RWPE1 (cell line): Measurements from ENCODE around the gene NEU4.
"Not testable (repeated sequence)": the region's sequence is repeated elsewhere in the genome, so short reads cannot be mapped to it uniquely, and the experiment has no call there.

Experiments
- CTCF ChIA-PET: fragments of 350-600 bp; sonication (Branson Sonifier 250); formaldehyde crosslinking; extraction: SDS; loops from one replicate; lab custom pipeline; 2021; lab: Yijun Ruan, JAX
- POLR2A ChIA-PET: fragments of 400-600 bp; formaldehyde crosslinking; extraction: SDS; loops from one replicate; lab custom pipeline; 2020; ENCODE audit warnings: antibody characterized with exemption; ENCODE audit not compliant: low non-redundant PET; lab: Yijun Ruan, JAX
- DNase-seq: peaks from one replicate; pipeline ENCODE4 v3.0.0; 2012; ENCODE audit warnings: low spot score
- H3K27ac ChIP-seq: fragments of 450-650 bp; 2 replicates; pipeline ENCODE4 v1.5.1; 2017
- TF ChIP-seq, protein P1 (sequence below): fragments of 450-650 bp; conservative IDR thresholded peaks from 2 replicates; pipeline ENCODE4 v1.5.1; 2017; ENCODE audit warnings: low read depth, mild to moderate bottlenecking

Gene NEU4

DNA sequence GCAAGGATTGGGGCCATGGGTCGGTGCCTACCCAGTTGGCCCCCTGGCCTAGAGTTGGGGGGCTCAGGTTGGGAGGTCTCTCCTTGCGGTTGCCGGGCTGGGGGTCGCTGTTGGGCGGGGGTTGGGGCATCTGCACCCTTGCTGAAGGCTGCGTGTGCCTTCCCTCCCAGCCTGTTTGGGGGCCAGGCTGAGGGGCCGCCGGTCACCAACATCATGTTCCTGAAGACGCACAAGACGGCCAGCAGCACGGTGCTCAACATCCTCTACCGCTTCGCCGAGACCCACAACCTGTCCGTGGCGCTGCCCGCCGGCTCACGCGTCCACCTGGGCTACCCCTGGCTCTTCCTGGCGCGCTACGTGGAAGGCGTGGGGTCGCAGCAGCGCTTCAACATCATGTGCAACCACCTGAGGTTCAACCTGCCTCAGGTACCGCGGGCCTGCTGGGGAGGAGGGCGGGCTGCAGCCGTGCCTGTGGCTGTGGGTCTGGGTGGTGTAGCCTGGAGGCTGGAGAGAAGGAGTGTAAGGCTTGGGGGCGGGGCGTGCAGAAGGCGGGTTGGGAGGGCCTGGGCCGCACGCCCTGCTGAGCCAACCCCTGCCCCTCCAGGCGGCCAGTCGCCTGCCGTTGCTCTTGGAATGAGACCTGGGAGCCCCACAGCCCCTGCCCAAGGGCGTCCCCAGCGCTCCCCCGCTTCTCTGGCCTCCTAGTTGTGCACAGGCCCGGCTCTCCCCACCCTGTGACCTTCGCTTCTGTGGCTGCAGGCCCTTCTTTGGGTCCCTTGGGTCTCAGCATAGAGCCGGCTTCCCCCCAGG, 7.2 kb upstream of the NEU4 start:
- CTCF ChIA-PET = no interaction called here
- POLR2A ChIA-PET = no interaction called here
- H3K27ac ChIP-seq = no peak overlapping the region
- no peak for DNase-seq
- TF ChIP-seq, protein P1, sequence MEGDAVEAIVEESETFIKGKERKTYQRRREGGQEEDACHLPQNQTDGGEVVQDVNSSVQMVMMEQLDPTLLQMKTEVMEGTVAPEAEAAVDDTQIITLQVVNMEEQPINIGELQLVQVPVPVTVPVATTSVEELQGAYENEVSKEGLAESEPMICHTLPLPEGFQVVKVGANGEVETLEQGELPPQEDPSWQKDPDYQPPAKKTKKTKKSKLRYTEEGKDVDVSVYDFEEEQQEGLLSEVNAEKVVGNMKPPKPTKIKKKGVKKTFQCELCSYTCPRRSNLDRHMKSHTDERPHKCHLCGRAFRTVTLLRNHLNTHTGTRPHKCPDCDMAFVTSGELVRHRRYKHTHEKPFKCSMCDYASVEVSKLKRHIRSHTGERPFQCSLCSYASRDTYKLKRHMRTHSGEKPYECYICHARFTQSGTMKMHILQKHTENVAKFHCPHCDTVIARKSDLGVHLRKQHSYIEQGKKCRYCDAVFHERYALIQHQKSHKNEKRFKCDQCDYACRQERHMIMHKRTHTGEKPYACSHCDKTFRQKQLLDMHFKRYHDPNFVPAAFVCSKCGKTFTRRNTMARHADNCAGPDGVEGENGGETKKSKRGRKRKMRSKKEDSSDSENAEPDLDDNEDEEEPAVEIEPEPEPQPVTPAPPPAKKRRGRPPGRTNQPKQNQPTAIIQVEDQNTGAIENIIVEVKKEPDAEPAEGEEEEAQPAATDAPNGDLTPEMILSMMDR = no peak

DNA sequence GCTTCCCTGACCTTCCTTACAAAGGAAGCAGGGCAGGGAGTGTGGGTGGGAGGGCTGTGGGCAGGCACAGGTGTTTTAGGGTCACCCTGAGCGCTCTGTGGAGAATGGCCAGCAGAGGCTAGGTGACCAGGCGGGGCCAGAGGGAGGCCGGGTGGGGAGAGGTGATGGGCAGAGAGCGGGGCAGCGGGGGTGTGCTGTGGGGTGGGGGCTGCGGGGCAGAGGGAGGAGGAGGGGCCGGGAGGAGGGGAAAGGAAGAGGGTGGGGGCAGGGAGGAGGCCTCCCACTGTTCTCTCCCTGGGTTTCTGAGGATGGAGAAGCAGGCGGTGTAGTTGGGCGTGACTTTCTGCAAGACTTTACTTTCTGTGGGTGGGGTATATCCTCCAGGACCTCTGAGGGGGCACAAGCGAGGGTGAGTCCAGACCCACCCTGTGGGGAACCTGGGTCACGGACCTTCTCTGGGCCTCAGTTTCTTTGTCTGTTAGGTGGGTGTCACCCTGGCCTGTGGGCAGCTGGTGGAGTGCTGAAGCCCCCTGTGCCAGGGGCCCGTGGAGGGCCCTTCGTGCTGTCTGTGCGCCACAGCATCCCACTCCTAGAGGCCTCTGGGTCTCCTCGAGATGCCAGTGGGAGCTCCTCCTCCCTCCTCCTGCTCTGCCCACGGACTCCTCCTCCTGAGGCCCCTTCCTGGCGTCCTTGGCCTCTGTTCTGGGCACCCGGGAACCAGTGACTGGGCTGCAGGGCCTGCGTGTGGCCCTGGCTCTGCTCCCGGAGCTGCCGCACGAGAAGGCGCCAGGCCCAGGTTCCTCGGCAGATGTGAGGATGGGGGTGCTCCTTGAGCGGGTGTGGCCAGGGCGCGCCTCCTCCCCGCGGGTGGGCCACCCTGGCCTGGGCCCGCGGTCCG, 6.3 kb upstream of the NEU4 start:
- POLR2A ChIA-PET = no interaction called here

DNA sequence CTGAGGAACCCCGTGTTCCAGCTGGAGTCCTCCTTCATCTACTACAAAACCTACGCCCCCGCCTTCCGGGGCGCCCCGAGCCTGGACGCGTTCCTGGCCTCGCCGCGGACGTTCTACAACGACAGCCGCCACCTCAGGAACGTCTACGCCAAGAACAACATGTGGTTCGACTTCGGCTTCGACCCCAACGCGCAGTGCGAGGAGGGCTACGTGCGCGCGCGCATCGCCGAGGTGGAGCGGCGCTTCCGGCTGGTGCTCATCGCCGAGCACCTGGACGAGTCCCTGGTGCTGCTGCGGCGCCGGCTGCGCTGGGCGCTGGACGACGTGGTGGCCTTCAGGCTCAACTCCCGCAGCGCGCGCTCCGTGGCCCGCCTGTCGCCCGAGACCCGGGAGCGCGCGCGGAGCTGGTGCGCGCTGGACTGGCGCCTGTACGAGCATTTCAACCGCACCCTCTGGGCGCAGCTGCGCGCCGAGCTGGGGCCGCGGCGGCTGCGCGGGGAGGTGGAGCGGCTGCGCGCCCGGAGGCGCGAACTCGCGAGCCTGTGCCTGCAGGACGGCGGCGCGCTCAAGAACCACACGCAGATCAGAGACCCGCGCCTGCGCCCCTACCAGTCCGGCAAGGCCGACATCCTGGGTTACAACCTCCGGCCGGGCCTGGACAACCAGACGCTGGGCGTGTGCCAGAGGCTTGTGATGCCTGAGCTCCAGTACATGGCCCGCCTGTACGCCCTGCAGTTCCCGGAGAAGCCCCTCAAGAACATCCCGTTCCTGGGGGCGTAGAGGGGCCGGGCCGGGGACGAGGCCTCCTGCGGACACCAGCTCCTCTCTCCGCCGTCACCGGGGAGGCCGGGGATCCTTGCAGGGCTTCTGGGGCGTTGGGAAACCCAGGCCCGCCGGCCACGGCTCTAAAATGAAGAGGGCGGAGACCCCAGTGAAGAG, 5.3 kb upstream of the NEU4 start:
- POLR2A ChIA-PET = no interaction called here
- DNase-seq = peak; percentile 20
- H3K27ac ChIP-seq = no peak overlapping the region
- TF ChIP-seq, protein P1 = no peak
- CTCF ChIA-PET = interaction anchor here (0.6 to 1.4 kb wide), 3 partner anchors 40 to 76 kb away, joined by 3 to 4 read pairs (median 4); no protein-coding TSS in a partner anchor

More for the DNA sequence above, 6.3 kb upstream of the NEU4 start:
- DNase-seq = no peak
- CTCF ChIA-PET = interaction anchor here (0.7 to 1.4 kb wide), 2 partner anchors 54 to 77 kb away, joined by 3 to 4 read pairs; no protein-coding TSS in a partner anchor
- H3K27ac ChIP-seq = no peak overlapping the region
- TF ChIP-seq, protein P1 = no peak

DNA sequence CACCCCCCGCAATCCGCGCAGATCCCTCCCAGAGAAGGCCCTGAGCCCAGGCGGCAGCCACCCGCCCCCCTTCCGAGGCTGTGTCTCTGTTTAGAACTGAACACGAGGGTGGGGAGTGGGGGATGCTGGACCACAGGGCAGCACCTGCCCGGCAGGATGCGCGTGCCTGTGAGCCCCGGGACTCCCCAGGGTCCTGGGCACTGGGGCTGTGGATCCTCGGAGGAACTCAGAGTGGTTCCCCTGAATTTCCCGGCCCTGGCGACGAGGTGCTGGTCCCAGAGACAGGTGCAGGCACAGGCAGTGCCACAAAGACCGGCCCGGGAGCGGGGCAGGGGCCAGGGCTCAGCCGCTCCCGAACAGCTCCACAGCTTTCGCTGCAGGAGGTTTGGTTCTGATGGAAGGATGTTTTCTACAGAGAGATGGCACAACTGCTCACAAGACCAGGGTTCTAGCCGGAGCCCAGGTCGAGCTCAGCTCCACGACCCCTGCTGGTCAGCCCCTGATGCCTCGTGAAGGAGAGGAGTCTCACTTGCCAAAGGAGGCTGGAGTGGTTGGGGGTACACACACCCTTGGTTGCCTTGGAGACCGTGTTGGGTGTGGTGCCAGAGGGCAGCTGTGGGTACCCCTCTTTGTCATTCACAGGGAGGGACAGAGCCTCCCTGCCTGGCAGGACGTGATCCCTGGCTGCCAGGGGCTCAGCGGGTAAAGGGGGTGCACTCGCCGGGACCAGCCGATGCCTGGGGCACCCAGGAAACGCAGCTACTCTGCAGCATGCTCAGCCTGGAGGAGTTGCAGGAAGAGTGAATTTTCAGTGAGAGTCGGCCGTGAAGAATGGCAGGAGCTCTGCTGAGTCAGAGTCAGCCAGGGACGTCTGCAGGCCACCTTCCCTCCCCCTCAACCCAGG, 4.4 kb upstream of the NEU4 start:
- TF ChIP-seq, protein P1 = no peak

DNA sequence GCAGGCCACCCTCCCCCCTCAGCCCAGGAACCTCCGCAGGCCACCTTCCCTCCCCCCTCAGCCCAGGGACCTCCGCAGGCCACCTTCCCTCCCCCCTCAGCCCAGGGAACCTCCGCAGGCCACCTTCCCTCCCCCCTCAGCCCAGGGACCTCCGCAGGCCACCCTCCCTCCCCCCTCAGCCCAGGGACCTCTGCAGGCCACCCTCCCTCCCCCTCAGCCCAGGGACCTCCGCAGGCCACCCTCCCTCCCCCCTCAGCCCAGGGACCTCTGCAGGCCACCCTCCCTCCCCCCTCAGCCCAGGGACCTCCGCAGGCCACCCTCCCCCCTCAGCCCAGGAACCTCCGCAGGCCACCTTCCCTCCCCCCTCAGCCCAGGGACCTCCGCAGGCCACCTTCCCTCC, 2.8 kb upstream of the NEU4 start:
- H3K27ac ChIP-seq, DNase-seq, CTCF ChIA-PET, POLR2A ChIA-PET: not testable (repeated sequence)

More for the DNA sequence above, 4.4 kb upstream of the NEU4 start:
- ChIA-PET CTCF (interaction anchor here (0.6 to 1.4 kb wide), 3 partner anchors 40 to 75 kb away, joined by 3 to 4 read pairs (median 4); no protein-coding TSS in a partner anchor), POLR2A (no interaction called here)
- no peak overlapping the region for H3K27ac ChIP-seq
- DNase-seq = no peak
